ENCODE measurements around the gene ASTN1.

Gene ASTN1

DNA sequence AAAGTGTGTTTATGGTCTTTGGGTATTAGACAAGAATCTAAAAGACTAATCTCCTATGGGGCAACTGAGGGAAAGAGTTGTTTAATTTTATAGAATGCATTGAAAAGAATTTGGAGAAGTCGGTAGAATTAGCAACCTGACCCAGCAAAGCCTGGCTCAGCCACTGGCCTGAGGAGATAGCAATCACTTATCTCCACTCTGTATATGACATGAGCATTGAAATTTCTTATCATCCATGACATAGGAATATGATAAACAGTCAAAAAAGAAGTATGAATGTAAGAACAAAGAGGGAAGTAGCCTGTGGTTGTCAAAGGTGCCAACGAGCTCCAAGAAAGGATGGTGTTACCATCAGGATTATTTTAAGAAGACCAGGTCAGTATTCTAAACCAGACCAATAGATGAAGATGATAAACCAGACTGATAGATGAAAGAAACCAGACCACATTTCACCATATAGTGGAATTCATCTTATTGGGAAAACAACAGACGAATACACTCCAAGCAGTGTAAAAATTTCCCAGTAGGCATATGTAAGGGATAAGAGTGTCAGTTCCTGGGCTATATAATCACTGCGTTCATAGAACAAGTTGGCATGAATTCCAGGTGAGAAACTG is 35.7 kb downstream of the ASTN1 start:
- Histone ChIP-seq H3K27me3 (ENCODE audit: control insufficient read depth, insufficient read depth, low read length) (no peaks in the 10 kb centered on the region), H3K4me3 (ENCODE audit: low read depth, low read length) (no peak overlapping the region), H3K4me1 (ENCODE audit: control insufficient read depth, insufficient read depth, low read length) (peaks cover 4% of the 10 kb centered on the region)

DNA sequence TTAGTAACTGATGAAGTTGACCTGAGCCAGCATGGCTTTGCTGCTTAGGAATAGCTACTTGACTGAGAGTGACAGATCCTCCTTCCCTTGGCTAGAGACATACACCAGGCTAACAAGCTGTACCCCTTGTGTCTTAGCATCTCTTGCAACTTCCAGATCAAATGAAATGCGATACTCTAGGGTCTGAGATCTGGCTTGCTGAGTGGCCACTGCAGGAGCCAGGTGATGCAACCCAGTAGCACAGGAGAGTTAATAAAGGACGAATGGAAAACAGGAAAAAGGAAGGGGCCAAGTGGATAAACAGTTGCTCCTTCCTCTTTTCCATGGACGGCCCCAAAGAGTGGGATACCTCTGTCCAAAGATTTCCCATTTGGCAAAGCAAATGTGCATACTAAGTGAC is 38.2 kb downstream of the ASTN1 start:
- Histone ChIP-seq H3K4me3 (ENCODE audit: low read depth, low read length) (no peak overlapping the region), H3K4me1 (ENCODE audit: control insufficient read depth, insufficient read depth, low read length) (no peaks in the 10 kb centered on the region), H3K9ac (ENCODE audit: low read depth, low read length) (no peak overlapping the region), H3K27me3 (ENCODE audit: control insufficient read depth, insufficient read depth, low read length) (no peaks in the 10 kb centered on the region), H3K36me3 (ENCODE audit: control insufficient read depth, insufficient read depth, low read length) (no peaks in the 10 kb centered on the region), H3K9me3 (ENCODE audit: control insufficient read depth, insufficient read depth, low read length) (no peaks in the 10 kb centered on the region)

More for the DNA sequence above, 35.7 kb downstream of the ASTN1 start:
- H3K9me3 ChIP-seq (ENCODE audit: control insufficient read depth, insufficient read depth, low read length): no peaks in the 10 kb centered on the region
- H3K9ac ChIP-seq (ENCODE audit: low read depth, low read length): no peak overlapping the region
- H3K36me3 ChIP-seq (ENCODE audit: control insufficient read depth, insufficient read depth, low read length): no peaks in the 10 kb centered on the region

DNA sequence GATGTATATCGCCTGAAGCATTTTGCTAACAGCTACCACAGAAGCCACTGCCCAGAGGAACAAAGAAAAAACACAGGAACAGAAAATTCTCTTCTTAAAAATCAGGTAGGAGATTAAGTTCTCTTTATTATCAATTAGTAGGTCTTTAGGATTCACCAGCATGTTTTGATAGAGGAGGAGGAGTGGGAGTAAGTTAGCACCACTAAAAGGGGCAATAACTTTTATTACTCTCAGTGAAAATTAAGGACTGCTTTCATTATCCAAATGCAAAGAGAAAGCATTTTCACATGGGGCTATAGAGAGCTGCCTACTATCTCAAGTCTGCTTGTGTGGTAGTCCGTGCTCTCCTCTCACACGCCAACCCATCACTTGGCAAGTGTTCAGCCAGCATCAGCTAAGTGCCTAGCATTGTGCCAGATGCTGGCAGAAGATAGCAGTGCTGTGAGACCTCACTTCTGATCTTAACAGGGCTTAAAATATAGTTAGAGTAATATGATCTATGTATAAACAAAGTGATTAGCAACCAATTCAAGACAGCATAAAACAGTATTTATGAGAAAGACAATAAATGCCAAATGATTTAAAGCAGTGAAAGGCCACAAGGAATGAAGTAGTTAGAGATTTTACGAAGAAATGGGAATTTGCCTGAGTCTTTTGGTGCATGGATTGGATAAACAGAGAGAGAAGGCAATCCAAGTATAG is 39.8 kb downstream of the ASTN1 start:
- no peaks in the 10 kb centered on the region for H3K36me3 ChIP-seq (ENCODE audit: control insufficient read depth, insufficient read depth, low read length)
- H3K9me3 ChIP-seq (ENCODE audit: control insufficient read depth, insufficient read depth, low read length): no peaks in the 10 kb centered on the region
- no peaks in the 10 kb centered on the region for H3K4me1 ChIP-seq (ENCODE audit: control insufficient read depth, insufficient read depth, low read length)
- H3K27me3 ChIP-seq (ENCODE audit: control insufficient read depth, insufficient read depth, low read length): no peaks in the 10 kb centered on the region
- H3K9ac ChIP-seq (ENCODE audit: low read depth, low read length): no peak overlapping the region
- no peak overlapping the region for H3K4me3 ChIP-seq (ENCODE audit: low read depth, low read length)

DNA sequence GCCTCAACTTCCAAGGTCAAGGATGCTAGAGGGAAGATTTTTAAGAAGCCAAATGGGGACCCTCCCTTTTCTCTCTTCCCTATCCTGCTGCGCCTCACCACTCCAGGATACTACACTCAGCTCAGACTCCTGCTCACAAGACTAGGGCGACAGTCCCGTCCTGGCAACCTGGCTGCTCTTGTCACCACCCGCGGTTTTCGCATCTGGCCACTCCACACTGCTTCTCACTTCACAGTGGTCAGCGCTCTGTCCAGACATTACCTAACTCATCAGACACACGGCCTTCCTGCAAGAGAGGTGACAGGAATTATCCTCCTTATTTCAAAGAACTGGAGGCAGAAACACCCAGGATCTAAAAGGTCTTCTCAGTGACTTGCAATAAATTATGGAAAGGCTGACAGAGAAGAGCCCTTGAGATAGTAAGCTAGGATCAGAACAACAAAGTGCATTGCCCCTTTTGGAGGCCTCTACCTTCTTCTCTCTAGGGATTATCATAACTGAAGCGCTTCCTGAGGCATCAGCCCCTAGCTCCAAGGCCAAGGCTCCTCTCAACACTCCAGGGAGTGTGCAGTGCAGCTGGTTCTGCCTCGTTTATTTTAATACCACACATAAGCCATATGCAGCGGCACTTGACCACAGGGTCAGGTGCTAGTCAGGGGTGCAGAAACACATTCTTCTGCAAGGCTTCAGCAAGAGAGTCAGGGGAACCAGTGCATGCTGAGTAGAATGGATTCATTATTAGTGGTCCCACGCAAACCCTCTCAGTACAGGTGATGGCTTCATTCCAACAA is 41.9 kb downstream of the ASTN1 start:
- Histone ChIP-seq H3K27me3 (ENCODE audit: control insufficient read depth, insufficient read depth, low read length) (no peaks in the 10 kb centered on the region), H3K4me1 (ENCODE audit: control insufficient read depth, insufficient read depth, low read length) (no peaks in the 10 kb centered on the region), H3K36me3 (ENCODE audit: control insufficient read depth, insufficient read depth, low read length) (no peaks in the 10 kb centered on the region), H3K4me3 (ENCODE audit: low read depth, low read length) (no peak overlapping the region), H3K9ac (ENCODE audit: low read depth, low read length) (no peak overlapping the region), H3K9me3 (ENCODE audit: control insufficient read depth, insufficient read depth, low read length) (no peaks in the 10 kb centered on the region)

DNA sequence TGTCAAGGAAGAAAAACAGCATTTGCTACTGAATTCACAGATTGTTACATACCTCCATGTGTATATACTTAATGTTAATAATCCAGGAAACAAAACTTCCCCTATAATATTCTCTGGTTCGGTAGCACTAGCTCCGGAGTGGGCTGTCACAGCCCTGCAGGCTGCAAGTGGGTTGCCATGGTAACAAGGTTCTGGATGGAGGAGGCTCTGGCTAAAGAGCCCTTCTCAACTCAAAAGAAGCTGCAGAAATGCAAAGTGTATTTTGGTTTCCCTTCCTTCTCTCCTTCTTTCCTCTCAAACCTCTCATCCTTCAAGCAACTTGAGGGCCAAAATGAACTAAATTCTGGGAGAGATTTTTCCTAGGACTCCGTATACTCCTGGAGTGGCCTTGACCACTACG is 45.2 kb downstream of the ASTN1 start:
- H3K36me3 ChIP-seq (ENCODE audit: control insufficient read depth, insufficient read depth, low read length): no peaks in the 10 kb centered on the region
- H3K9me3 ChIP-seq (ENCODE audit: control insufficient read depth, insufficient read depth, low read length): no peaks in the 10 kb centered on the region
- H3K9ac ChIP-seq (ENCODE audit: low read depth, low read length): no peak overlapping the region
- H3K4me3 ChIP-seq (ENCODE audit: low read depth, low read length): no peak overlapping the region
- no peaks in the 10 kb centered on the region for H3K4me1 ChIP-seq (ENCODE audit: control insufficient read depth, insufficient read depth, low read length)
- no peaks in the 10 kb centered on the region for H3K27me3 ChIP-seq (ENCODE audit: control insufficient read depth, insufficient read depth, low read length)

DNA sequence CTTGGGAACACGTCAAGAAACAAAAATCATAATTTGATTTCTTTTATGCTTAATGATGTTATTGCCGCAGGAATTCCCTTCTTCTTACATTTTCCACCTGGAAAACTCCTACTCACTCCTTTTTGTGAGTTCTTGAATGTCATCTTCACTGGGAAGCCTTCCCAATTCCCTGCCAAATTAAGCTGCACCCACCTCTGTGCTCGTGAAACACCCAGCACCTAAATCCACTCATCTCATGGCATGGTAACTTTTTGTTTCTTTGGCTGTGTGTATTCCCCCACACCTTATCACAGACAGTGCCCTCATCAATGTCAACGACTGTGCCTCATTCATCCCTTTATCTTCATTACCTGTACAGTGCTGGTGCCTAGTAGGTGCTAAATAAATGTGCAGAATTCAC is 45.6 kb downstream of the ASTN1 start:
- Histone ChIP-seq H3K9me3 (ENCODE audit: control insufficient read depth, insufficient read depth, low read length) (no peaks in the 10 kb centered on the region), H3K9ac (ENCODE audit: low read depth, low read length) (no peak overlapping the region), H3K4me3 (ENCODE audit: low read depth, low read length) (no peak overlapping the region), H3K27me3 (ENCODE audit: control insufficient read depth, insufficient read depth, low read length) (no peaks in the 10 kb centered on the region), H3K36me3 (ENCODE audit: control insufficient read depth, insufficient read depth, low read length) (no peaks in the 10 kb centered on the region), H3K4me1 (ENCODE audit: control insufficient read depth, insufficient read depth, low read length) (no peaks in the 10 kb centered on the region)

DNA sequence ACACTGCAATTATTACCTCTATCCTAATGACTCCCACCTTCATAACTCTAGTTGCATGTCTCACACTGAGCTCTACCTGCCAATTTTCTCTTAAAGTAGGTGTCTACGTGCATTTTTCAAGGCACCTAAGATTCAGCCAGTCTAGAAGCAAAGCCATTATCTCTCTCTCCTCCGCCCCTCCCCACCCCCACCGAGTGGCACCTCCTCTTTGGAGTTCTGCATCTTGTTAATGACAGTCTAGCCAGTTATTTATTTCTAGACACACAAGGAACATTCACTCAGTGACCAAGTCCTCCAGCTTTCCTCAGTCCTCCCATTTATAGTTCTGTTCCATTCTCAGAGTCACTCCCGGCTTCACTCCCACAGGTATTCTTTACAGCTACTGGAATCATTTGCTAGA is 47.6 kb downstream of the ASTN1 start:
- H3K9me3 ChIP-seq (ENCODE audit: control insufficient read depth, insufficient read depth, low read length): no peaks in the 10 kb centered on the region

DNA sequence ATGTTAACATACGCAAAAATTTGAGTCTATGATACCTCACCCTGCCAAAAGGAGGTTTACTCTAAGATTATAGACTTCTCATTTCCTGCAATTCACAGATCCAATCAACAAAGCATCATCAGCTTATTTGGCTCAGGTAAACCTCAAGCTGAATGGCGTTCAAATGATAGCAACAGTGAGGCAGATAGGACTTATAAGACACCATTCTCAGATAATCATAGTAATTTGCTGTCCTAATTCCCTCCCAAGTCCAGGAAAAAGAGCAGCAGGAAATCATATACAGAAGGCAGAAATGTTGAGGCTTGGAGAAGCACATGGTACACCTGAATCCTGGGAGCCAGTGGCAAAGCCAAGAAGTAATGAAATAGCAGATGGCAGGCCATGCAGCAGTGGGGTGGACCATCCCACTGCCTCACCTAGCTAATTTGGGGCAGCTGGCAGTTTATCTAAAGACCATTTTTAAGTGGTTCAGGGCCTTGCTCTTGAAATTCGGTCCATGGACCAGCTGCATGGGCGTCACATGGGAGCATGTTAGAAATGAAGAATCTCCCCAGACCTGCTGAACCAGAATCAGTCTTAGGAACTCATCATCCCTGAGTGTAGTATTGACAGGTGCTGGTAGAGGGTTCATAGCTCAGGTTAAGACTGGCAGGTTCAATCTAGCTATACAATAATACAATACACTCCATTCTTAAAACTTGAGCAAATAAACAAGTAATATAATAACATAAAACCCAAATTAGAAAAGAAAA is 57.7 kb downstream of the ASTN1 start:
- no peaks in the 10 kb centered on the region for H3K4me1 ChIP-seq (ENCODE audit: control insufficient read depth, insufficient read depth, low read length)
- no peak overlapping the region for H3K4me3 ChIP-seq (ENCODE audit: low read depth, low read length)
- H3K27me3 ChIP-seq (ENCODE audit: control insufficient read depth, insufficient read depth, low read length): no peaks in the 10 kb centered on the region
- H3K9ac ChIP-seq (ENCODE audit: low read depth, low read length): no peak overlapping the region
- H3K9me3 ChIP-seq (ENCODE audit: control insufficient read depth, insufficient read depth, low read length): no peaks in the 10 kb centered on the region
- H3K36me3 ChIP-seq (ENCODE audit: control insufficient read depth, insufficient read depth, low read length): no peaks in the 10 kb centered on the region

More for the DNA sequence above, 47.6 kb downstream of the ASTN1 start:
- Histone ChIP-seq H3K4me3 (ENCODE audit: low read depth, low read length) (no peak overlapping the region), H3K27me3 (ENCODE audit: control insufficient read depth, insufficient read depth, low read length) (no peaks in the 10 kb centered on the region), H3K4me1 (ENCODE audit: control insufficient read depth, insufficient read depth, low read length) (no peaks in the 10 kb centered on the region), H3K9ac (ENCODE audit: low read depth, low read length) (no peak overlapping the region), H3K36me3 (ENCODE audit: control insufficient read depth, insufficient read depth, low read length) (no peaks in the 10 kb centered on the region)

DNA sequence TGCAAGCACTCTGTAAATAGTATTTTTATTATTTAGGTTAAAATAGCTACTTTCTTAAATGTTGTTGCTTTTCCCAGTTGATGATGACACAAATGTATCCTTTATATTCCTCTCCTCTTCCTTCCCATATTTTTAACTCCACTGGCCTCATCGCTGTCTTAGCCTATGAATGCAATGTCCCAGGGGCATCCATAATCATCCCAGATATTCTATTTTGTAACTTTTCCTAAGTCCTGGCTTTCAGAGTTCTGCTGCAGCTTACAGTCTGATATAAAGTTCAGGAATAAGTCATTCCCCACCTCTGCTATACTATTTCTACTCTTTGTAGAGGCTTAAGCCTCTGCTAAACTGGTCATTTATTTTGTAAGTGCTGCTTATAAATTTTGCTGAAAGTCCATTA is 58.3 kb downstream of the ASTN1 start:
- no peaks in the 10 kb centered on the region for H3K27me3 ChIP-seq (ENCODE audit: control insufficient read depth, insufficient read depth, low read length)
- no peak overlapping the region for H3K9ac ChIP-seq (ENCODE audit: low read depth, low read length)
- no peaks in the 10 kb centered on the region for H3K9me3 ChIP-seq (ENCODE audit: control insufficient read depth, insufficient read depth, low read length)
- no peaks in the 10 kb centered on the region for H3K4me1 ChIP-seq (ENCODE audit: control insufficient read depth, insufficient read depth, low read length)
- H3K4me3 ChIP-seq (ENCODE audit: low read depth, low read length): no peak overlapping the region
- no peaks in the 10 kb centered on the region for H3K36me3 ChIP-seq (ENCODE audit: control insufficient read depth, insufficient read depth, low read length)

DNA sequence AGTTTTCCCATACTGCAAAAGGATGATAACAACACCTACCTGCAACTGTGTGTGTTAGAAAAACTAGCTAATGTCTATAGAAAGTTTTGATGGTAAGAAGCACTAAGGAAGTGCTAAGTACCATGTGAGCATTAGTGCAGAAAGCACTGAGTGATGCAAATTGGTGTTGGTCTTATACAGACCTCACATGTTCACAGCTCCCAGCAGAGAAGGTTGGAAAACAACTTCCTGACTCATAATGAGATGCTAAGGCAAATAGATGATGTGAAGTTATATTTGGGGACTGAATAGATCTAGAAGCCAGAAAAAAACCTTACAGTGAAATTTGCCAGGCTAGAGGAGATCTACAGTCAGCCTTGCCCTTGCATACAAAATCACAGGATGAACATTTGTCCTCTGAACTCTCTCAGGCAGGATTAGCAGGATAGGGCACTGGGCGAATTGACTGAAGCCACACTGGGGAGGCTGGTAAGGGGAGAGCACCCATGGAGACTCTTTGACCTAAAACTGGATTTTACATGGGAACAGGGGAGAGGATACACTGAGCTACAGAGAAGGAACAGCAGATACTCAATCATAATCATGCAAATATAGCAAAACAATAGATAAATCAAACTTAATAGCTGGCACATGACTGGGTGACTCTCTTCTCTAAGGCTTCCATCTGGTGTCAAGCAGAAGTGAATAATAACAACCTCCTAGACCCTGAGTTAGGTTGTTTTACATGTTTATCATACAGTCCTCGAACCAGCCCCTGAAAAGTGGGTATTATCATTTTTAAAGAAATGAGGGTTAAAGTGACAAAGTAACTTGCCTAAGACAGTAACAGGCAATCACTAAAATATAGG is 61.3 kb downstream of the ASTN1 start:
- H3K9ac ChIP-seq (ENCODE audit: low read depth, low read length): no peak overlapping the region
- no peaks in the 10 kb centered on the region for H3K36me3 ChIP-seq (ENCODE audit: control insufficient read depth, insufficient read depth, low read length)
- H3K4me3 ChIP-seq (ENCODE audit: low read depth, low read length): no peak overlapping the region
- H3K4me1 ChIP-seq (ENCODE audit: control insufficient read depth, insufficient read depth, low read length): no peaks in the 10 kb centered on the region
- H3K27me3 ChIP-seq (ENCODE audit: control insufficient read depth, insufficient read depth, low read length): no peaks in the 10 kb centered on the region
- H3K9me3 ChIP-seq (ENCODE audit: control insufficient read depth, insufficient read depth, low read length): no peaks in the 10 kb centered on the region

DNA sequence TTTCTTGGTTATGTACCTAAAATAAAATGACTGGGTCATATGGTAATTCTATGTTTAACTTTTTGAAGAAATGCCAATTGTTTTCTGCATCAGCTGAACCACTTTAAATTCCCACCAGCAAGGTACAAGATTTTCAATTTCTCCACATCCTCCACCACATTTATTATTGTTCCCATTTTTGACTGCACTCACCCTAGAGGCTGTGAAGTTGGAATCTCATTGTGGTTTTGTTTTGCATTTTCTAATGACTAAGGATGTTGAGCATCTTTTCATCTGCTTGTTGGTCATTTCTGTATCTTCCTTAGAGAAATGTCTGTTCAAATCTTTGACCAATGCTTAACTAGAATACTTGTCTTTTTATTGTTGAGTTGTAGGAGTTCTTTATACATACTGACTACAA is 72.5 kb downstream of the ASTN1 start:
- no peaks in the 10 kb centered on the region for H3K9me3 ChIP-seq (ENCODE audit: control insufficient read depth, insufficient read depth, low read length)
- no peaks in the 10 kb centered on the region for H3K4me1 ChIP-seq (ENCODE audit: control insufficient read depth, insufficient read depth, low read length)
- no peaks in the 10 kb centered on the region for H3K27me3 ChIP-seq (ENCODE audit: control insufficient read depth, insufficient read depth, low read length)
- H3K36me3 ChIP-seq (ENCODE audit: control insufficient read depth, insufficient read depth, low read length): no peaks in the 10 kb centered on the region
- no peak overlapping the region for H3K4me3 ChIP-seq (ENCODE audit: low read depth, low read length)
- no peak overlapping the region for H3K9ac ChIP-seq (ENCODE audit: low read depth, low read length)

Measured in iPS-15b (cell line).